ENCODE data around the gene NPR1.

NPR1 gene

DNA sequence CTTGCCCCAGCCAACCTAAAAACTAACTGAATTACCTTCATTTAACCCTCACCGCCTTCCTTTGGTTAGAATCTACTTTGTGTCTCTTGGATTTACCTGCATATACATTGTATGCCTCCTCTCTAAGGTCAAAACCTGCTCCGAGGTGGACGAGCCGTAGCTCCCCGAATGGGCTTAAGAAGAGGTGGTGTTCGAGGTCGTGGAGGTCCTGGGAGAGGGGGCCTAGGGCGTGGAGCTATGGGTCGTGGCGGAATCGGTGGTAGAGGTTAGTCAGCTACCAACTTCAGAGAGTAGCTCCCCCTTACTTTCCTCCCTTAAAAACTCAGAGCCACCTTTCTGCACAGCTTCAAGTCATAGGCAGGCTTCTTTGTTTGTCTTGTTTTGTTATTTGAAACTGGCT, 35.4 kb upstream of the NPR1 start:
- TF ChIP-seq GATA2 (IDR thresholded peaks at IDR 0.05; ENCODE audit: low read depth, low read length) = no peak
- no peak for TF ChIP-seq GATA3 (IDR thresholded peaks at IDR 0.05; ENCODE audit: low read depth, low read length)

GRCh38 chr1:153643816-153644215, 34.7 kb upstream of the NPR1 start:
- TF ChIP-seq GATA3 (IDR thresholded peaks at IDR 0.05; ENCODE audit: low read depth, low read length) (no peak), GATA2 (IDR thresholded peaks at IDR 0.05; ENCODE audit: low read depth, low read length) (no peak)

DNA sequence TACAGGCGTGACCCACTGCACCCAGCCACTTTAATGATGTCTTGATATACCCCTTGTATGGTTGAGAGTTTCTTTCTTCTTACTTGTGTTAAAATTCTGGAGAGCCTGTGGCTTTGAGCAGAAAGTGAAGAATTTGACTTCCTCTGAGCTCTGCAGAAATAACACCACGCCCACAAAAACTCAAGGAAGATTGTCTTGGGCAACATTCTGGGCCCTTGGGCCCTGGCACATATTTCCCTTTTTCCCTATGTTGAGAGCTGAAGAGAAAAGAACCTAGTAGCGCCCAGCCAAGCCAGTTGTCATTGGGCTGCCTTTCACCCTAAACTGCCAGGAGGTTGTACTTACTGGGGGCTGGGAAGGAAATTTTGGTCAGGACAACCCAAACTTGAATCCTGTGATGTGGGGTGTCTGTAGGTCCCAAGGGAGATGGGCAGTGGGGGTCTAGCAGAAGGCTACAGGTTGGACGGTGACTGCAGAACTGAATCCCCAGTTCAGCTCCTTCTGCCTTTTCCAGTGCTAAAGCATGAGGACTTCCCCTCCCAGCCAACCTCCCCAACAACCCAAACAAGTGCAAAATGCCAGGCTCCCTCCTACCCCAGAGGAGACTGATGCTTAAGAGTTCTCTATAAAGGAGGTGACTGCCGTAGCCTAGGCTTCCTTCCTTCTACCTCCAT, 31.7 kb upstream of the NPR1 start:
- TF ChIP-seq GATA3 (IDR thresholded peaks at IDR 0.05; ENCODE audit: low read depth, low read length) (no peak), GATA2 (IDR thresholded peaks at IDR 0.05; ENCODE audit: low read depth, low read length) (no peak)

DNA sequence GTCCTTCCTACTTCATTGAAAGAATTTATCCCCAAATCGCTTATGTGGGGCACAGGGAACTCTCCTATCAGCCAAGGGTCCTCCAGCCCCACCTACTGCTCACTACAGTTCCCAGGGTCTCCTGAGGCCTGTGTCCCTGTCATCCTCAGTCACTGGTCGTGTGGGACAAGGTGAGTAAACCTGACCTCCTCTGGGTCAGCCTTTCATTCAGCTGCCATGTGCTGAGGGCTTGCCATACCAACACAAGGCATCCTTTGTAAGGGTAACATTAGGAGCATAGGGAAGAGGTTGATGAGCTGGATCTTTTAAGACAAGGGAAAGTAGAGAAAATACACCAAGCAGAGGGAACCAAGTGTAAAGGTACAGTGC, 31.2 kb upstream of the NPR1 start:
- TF ChIP-seq GATA3 (IDR thresholded peaks at IDR 0.05; ENCODE audit: low read depth, low read length) (no peak), GATA2 (IDR thresholded peaks at IDR 0.05; ENCODE audit: low read depth, low read length) (no peak)

DNA sequence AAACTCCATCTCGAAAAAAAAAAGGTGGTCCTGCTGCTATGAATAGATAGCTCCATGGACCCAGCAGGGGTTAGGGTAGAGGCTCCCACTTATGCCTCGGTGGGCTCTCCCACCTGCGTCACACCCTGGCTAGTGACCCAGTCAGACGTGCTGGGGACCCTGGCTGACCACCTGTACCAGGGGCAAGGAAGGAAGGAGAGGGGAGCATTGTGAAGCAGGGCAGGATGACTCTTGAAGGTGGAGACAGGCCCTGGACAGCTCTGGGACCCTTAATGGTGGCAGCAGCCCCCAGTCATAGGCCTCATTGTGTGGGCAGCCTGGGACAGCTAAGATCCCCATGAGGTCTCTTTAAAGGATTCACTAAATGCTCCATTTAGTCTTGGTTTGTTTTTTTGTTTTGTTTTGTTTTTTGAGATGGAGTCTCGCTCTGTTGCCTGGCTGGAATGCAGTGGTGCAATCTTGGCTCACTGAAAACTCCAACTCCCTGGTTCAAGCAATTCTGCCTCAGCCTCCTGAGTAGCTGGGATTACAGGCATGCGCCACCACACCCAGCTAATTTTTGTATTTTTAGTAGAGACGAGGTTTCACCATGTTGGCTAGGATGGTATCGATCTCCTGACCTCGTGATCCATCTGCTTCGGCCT, 30.4 kb upstream of the NPR1 start:
- TF ChIP-seq GATA2 (IDR thresholded peaks at IDR 0.05; ENCODE audit: low read depth, low read length) = no peak
- no peak for TF ChIP-seq GATA3 (IDR thresholded peaks at IDR 0.05; ENCODE audit: low read depth, low read length)

DNA sequence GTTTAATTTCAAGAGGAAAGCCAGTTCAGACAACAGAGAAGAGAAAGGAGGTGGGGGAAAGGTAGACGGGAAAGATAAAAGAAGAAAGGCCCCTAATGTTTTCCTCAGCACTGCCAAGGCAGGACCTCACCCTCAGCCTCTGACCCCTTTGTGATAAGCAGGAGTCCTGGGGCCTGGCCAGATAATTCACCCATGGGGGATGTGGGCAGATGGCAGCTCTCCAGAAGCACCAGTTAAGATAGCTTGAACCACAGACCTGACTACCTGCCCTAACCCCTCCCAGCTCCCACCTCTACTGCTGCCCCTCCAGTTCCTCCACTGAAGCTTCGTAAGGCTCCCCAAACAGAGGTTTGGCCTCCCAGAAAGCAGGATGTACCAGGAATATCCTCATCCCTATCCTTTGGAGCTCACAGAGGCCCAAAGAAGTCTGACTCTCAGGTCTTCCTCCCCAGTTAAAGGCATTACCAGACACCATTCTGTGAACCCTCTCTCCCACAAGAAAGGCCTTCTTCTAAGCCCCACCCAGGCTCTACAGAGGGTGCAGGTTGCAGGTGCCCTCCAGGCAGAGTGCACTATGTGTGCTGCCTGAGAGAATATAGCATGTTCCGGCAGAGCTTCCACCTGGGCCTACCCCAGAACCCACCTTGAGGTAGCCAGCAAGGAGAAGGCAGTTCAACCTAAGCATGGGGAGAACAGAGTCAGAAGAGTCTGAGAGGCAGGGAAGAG, 29.2 kb upstream of the NPR1 start:
- TF ChIP-seq GATA2 (IDR thresholded peaks at IDR 0.05; ENCODE audit: low read depth, low read length) (no peak), GATA3 (IDR thresholded peaks at IDR 0.05; ENCODE audit: low read depth, low read length) (no peak)

DNA sequence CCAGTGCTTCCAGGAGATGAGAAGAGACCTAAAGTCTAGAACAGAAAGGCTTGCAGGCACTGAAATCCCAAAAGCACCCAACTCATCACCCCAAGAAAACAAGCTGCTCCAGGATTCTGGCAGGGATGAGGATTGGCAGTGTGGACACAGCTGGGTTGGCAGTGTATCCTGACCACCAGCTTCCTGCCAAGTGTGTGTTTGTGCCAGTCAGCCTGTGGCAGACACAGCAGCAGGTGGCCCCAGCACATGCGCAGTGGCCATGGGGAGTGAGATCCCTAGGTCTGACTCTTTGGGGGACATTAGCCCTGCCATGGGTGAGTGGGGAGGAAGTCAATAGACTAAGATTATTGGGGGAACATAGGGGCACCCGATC, 28.6 kb upstream of the NPR1 start:
- TF ChIP-seq GATA2 (IDR thresholded peaks at IDR 0.05; ENCODE audit: low read depth, low read length) = no peak
- no peak for TF ChIP-seq GATA3 (IDR thresholded peaks at IDR 0.05; ENCODE audit: low read depth, low read length)

DNA sequence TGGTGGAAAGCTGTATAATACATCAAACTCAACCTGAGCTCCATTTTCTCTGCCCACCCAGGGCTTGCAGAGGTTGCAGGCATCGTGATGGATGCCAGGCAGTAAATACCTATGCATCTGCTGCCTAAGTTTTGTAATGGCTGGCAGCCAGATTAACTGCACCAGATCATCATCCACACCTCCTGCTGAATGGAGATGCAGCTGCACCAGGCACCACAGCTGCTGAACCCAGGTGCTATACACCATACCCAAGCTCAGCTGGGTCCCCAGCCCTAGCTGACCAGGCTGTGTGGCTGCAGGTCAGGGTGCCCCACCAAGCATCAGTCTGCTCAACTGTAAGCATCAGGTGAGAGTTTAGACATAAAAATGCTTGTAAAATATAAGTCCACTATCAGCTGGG, 26.7 kb upstream of the NPR1 start:
- TF ChIP-seq GATA2 (IDR thresholded peaks at IDR 0.05; ENCODE audit: low read depth, low read length) (no peak), GATA3 (IDR thresholded peaks at IDR 0.05; ENCODE audit: low read depth, low read length) (no peak)

DNA sequence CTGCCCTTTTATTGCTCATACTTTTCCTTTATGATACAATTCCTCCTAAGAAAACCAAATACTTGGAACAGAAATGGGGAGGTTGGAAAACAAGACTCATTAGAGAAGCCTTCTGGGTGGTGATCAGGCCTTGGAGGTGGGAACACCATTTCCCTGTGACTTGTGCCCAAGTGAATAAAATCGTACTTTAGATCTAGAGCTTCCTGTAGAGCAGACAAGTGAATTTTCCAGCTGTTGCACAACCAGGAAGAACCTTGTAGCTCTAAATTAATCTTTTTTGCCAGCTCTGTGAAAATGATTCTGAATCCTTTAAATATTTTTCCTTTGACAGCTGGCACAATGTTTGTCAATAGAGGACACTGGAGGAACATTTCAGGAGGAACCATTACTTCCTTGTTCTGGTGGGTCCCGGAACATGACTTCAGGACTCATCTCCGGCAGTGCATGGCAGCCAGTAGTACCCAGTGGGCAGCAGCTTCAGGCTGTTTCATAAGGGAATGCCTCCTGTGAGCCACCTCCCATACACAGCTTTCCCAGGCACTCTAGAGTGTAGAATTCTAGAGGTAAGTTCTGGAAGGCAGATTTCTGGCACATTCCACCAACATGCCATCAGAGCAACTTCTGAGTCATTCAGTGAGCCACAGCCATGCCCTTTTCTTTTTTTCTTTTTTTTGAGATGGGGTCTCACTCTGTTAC, 25.5 kb upstream of the NPR1 start:
- no peak for TF ChIP-seq GATA2 (IDR thresholded peaks at IDR 0.05; ENCODE audit: low read depth, low read length)
- no peak for TF ChIP-seq GATA3 (IDR thresholded peaks at IDR 0.05; ENCODE audit: low read depth, low read length)

GRCh38 chr1:153655333-153655732, 23.2 kb upstream of the NPR1 start:
- TF ChIP-seq GATA2 (IDR thresholded peaks at IDR 0.05; ENCODE audit: low read depth, low read length) (no peak), GATA3 (IDR thresholded peaks at IDR 0.05; ENCODE audit: low read depth, low read length) (no peak)

GRCh38 chr1:153658400-153659174, 19.9 kb upstream of the NPR1 start, which contains the start of gene SNAPIN:
Gene SNAPIN (plus strand): TSS chr1:153658703. CDS start chr1:153658744, 41 bp downstream.
- no peak for TF ChIP-seq GATA2 (IDR thresholded peaks at IDR 0.05; ENCODE audit: low read depth, low read length)
- TF ChIP-seq GATA3 (IDR thresholded peaks at IDR 0.05; ENCODE audit: low read depth, low read length) = no peak

- no peak for TF ChIP-seq GATA2 (IDR thresholded peaks at IDR 0.05; ENCODE audit: low read depth, low read length)
- TF ChIP-seq GATA3 (IDR thresholded peaks at IDR 0.05; ENCODE audit: low read depth, low read length) = no peak
Observed at GRCh38 chr1:153659175-153659534, 19.3 kb upstream of the NPR1 start.

GRCh38 chr1:153659656-153660055, 18.8 kb upstream of the NPR1 start:
- TF ChIP-seq GATA2 (IDR thresholded peaks at IDR 0.05; ENCODE audit: low read depth, low read length) (no peak), GATA3 (IDR thresholded peaks at IDR 0.05; ENCODE audit: low read depth, low read length) (no peak)

All from SH-SY5Y (cell line).